ENCODE data around the gene COL12A1. TPM values are rescaled to one million over a fixed set of nuclear protein-coding genes. Genes with fewer than 3 reads are reported as not detected.

COL12A1 gene
- total RNA-seq, 1 experiment from 2014 or later, result 12.5 TPM

GRCh38 chr6:75076009-75076408 lies 129.8 kb downstream of the COL12A1 start:
- H3K36me3 ChIP-seq (ENCODE audit: low read depth), result no peaks in the 10 kb centered on the region
- no peaks in the 10 kb centered on the region for H3K9me3 ChIP-seq (ENCODE audit: insufficient read depth, low read depth)
- H3K79me2 ChIP-seq (ENCODE audit: low read depth), result no peaks in the 10 kb centered on the region
- H3K27ac ChIP-seq, result no peak overlapping the region
- ChIA-PET POLR2A (ENCODE audit: unreplicated experiment) (no interaction called here), CTCF (no interaction called here)
- no TSS peak for BruUV-seq (replicated peaks)
- no peaks in the 10 kb centered on the region; the same call in 1 of the 2 replicates for H3K9me2 ChIP-seq (ENCODE audit: insufficient read depth)
- DNase-seq, result no peak
- no peaks in the 10 kb centered on the region for H3F3A ChIP-seq (ENCODE audit: insufficient read depth, low read depth)
- no peak overlapping the region for H2AFZ ChIP-seq
- no peak overlapping the region for H3K4me3 ChIP-seq
- no peaks in the 10 kb centered on the region for H3K27me3 ChIP-seq (ENCODE audit: insufficient read depth, low read depth)
- TF ChIP-seq, protein P1, sequence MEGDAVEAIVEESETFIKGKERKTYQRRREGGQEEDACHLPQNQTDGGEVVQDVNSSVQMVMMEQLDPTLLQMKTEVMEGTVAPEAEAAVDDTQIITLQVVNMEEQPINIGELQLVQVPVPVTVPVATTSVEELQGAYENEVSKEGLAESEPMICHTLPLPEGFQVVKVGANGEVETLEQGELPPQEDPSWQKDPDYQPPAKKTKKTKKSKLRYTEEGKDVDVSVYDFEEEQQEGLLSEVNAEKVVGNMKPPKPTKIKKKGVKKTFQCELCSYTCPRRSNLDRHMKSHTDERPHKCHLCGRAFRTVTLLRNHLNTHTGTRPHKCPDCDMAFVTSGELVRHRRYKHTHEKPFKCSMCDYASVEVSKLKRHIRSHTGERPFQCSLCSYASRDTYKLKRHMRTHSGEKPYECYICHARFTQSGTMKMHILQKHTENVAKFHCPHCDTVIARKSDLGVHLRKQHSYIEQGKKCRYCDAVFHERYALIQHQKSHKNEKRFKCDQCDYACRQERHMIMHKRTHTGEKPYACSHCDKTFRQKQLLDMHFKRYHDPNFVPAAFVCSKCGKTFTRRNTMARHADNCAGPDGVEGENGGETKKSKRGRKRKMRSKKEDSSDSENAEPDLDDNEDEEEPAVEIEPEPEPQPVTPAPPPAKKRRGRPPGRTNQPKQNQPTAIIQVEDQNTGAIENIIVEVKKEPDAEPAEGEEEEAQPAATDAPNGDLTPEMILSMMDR (conservative IDR thresholded peaks at IDR 0.05), result no peak
- no peak for TF ChIP-seq EZH2 (IDR thresholded peaks at IDR 0.05; ENCODE audit: low read depth)
- H3K4me2 ChIP-seq, result no peak overlapping the region
- intact Hi-C loops (cut with micrococcal nuclease; ENCODE audit: unreplicated experiment), result no loop called here
- no peaks in the 10 kb centered on the region; the same call in 1 of the 2 replicates for H4K20me1 ChIP-seq (ENCODE audit: insufficient read depth)
- no peaks in the 10 kb centered on the region for H3K4me1 ChIP-seq (replicated peaks; ENCODE audit: insufficient read depth)

- Histone ChIP-seq H3F3A (ENCODE audit: insufficient read depth, low read depth) (no peaks in the 10 kb centered on the region), H3K36me3 (ENCODE audit: low read depth) (no peaks in the 10 kb centered on the region), H3K27ac (no peak overlapping the region), H3K4me1 (replicated peaks; ENCODE audit: insufficient read depth) (no peaks in the 10 kb centered on the region), H4K20me1 (ENCODE audit: insufficient read depth) (no peaks in the 10 kb centered on the region; the same call in 1 of the 2 replicates), H3K9me3 (ENCODE audit: insufficient read depth, low read depth) (no peaks in the 10 kb centered on the region), H3K4me2 (no peak overlapping the region), H2AFZ (no peak overlapping the region), H3K9me2 (ENCODE audit: insufficient read depth) (no peaks in the 10 kb centered on the region), H3K79me2 (ENCODE audit: low read depth) (no peaks in the 10 kb centered on the region), H3K4me3 (no peak overlapping the region), H3K27me3 (ENCODE audit: insufficient read depth, low read depth) (no peaks in the 10 kb centered on the region)
- no peak for TF ChIP-seq EZH2 (IDR thresholded peaks at IDR 0.05; ENCODE audit: low read depth)
- TF ChIP-seq, protein P1 (conservative IDR thresholded peaks at IDR 0.05), result no peak
- intact Hi-C loops (cut with micrococcal nuclease; ENCODE audit: unreplicated experiment), result no loop called here
- CTCF ChIA-PET, result no interaction called here
- POLR2A ChIA-PET (ENCODE audit: unreplicated experiment), result no interaction called here
- BruUV-seq (replicated peaks), result no TSS peak
- DNase-seq, result no peak
Observed at GRCh38 chr6:75070244-75070643, 135.6 kb downstream of the COL12A1 start.

DNA sequence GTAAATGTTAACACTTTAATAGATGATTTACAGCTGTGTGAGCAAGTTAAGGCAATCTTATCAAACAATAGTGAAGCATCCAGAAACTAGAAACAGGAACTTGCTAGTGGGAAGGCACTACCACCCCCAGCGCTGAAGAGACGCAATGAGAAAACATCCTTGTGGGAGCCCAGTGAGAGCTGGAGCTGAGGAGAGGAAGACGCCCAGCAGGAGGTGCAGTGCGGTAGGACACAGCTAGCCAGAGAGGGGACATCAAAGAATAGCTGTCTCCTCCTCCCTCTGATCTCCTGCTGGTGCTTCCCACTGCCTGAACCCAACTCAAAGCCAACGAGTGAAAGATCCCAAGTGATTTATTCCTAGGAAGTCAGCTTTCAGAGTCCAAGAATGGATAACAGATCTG lies 140.3 kb downstream of the COL12A1 start:
- no peak for TF ChIP-seq EZH2 (IDR thresholded peaks at IDR 0.05; ENCODE audit: low read depth)
- TF ChIP-seq, protein P1 (conservative IDR thresholded peaks at IDR 0.05), result no peak
- ChIA-PET POLR2A (ENCODE audit: unreplicated experiment) (no interaction called here), CTCF (no interaction called here)
- no TSS peak for BruUV-seq (replicated peaks)
- Histone ChIP-seq H3K4me2 (no peak overlapping the region), H2AFZ (no peak overlapping the region), H3K79me2 (ENCODE audit: low read depth) (no peaks in the 10 kb centered on the region), H4K20me1 (ENCODE audit: insufficient read depth) (no peaks in the 10 kb centered on the region), H3K9me3 (ENCODE audit: insufficient read depth, low read depth) (no peaks in the 10 kb centered on the region), H3K27ac (no peak overlapping the region), H3F3A (ENCODE audit: insufficient read depth, low read depth) (no peaks in the 10 kb centered on the region), H3K36me3 (ENCODE audit: low read depth) (no peaks in the 10 kb centered on the region), H3K4me3 (no peak overlapping the region), H3K9me2 (ENCODE audit: insufficient read depth) (no peaks in the 10 kb centered on the region), H3K4me1 (replicated peaks; ENCODE audit: insufficient read depth) (no peaks in the 10 kb centered on the region), H3K27me3 (ENCODE audit: insufficient read depth, low read depth) (no peaks in the 10 kb centered on the region)
- DNase-seq, result no peak
- intact Hi-C loops (cut with micrococcal nuclease; ENCODE audit: unreplicated experiment), result no loop called here
